ENCODE measurements around the gene SKIC8. TPM values are rescaled to one million over a fixed set of nuclear protein-coding genes. Genes with fewer than 3 reads are reported as not detected.

The SKIC8 gene
- total and polyA plus RNA-seq, 2 experiments from 2014 or later = 60.6 to 70.2 TPM

DNA sequence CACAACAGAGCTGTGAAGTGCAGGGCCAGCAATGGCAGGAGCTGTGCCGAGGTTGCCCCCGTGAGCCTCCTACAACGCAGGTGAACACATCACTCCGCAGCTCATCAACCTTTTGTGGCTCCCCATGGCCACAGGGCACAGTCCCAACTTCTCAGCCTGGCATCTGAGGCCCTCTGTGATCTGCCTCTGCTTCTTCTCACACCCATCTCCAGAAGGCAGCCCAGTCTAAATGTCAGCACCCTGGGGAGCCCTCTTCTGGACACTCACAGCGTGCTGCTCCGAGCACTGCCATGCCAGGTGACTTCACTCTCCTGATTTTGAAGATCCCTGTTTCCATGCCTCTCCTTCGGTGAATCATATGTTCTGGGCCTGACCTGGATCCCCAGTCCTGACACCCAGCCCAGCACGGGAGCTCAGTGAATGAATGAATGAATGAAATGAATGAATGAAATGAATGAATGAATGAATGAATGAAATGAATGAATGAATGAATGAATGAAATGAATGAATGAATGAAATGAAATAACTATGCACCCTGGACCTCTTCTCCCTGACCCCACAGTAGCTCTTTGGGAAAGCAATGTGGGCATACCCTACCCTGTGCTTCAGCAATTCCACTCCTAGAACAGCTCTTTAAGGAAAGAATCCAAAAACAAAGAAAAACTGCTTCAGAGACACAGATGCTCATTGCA, 17.9 kb upstream of the SKIC8 start:
- peak overlapping the region; percentile 98 for H3K27ac ChIP-seq
- no peaks in the 10 kb centered on the region for H3K79me2 ChIP-seq
- H2AFZ ChIP-seq = no peak overlapping the region
- no peak overlapping the region for H3K4me3 ChIP-seq
- peak overlapping the region; percentile 34 for H3K4me2 ChIP-seq
- no peaks in the 10 kb centered on the region for H3K27me3 ChIP-seq
- H3K36me3 ChIP-seq (replicated peaks; ENCODE audit: insufficient read depth, low read depth) = no peaks in the 10 kb centered on the region
- 84% methylated on average over 8 of the region's 8 CpGs for WGBS (ENCODE audit: low lambda C conversion rate, missing lambda C conversion rate)
- no peaks in the 10 kb centered on the region for H4K20me1 ChIP-seq (ENCODE audit: insufficient read depth, poor library complexity, severe bottlenecking)
- H3K9me3 ChIP-seq (ENCODE audit: low read depth) = no peaks in the 10 kb centered on the region
- DNase-seq (ENCODE audit: low spot score) = no peak
- H3K9me2 ChIP-seq (replicated peaks; ENCODE audit: insufficient read depth) = no peaks in the 10 kb centered on the region
- TF ChIP-seq, protein P1, sequence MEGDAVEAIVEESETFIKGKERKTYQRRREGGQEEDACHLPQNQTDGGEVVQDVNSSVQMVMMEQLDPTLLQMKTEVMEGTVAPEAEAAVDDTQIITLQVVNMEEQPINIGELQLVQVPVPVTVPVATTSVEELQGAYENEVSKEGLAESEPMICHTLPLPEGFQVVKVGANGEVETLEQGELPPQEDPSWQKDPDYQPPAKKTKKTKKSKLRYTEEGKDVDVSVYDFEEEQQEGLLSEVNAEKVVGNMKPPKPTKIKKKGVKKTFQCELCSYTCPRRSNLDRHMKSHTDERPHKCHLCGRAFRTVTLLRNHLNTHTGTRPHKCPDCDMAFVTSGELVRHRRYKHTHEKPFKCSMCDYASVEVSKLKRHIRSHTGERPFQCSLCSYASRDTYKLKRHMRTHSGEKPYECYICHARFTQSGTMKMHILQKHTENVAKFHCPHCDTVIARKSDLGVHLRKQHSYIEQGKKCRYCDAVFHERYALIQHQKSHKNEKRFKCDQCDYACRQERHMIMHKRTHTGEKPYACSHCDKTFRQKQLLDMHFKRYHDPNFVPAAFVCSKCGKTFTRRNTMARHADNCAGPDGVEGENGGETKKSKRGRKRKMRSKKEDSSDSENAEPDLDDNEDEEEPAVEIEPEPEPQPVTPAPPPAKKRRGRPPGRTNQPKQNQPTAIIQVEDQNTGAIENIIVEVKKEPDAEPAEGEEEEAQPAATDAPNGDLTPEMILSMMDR (IDR thresholded peaks at IDR 0.05; ENCODE audit: poor library complexity) = no peak
- TF ChIP-seq EZH2 (IDR thresholded peaks at IDR 0.05; ENCODE audit: borderline replicate concordance) = no peak
- TF ChIP-seq EZH2phosphoT487 (IDR thresholded peaks at IDR 0.05; ENCODE audit: low read depth, severe bottlenecking, unreplicated experiment) = no peak
- H3K4me1 ChIP-seq (ENCODE audit: insufficient read depth) = peaks cover 14% of the 10 kb centered on the region

DNA sequence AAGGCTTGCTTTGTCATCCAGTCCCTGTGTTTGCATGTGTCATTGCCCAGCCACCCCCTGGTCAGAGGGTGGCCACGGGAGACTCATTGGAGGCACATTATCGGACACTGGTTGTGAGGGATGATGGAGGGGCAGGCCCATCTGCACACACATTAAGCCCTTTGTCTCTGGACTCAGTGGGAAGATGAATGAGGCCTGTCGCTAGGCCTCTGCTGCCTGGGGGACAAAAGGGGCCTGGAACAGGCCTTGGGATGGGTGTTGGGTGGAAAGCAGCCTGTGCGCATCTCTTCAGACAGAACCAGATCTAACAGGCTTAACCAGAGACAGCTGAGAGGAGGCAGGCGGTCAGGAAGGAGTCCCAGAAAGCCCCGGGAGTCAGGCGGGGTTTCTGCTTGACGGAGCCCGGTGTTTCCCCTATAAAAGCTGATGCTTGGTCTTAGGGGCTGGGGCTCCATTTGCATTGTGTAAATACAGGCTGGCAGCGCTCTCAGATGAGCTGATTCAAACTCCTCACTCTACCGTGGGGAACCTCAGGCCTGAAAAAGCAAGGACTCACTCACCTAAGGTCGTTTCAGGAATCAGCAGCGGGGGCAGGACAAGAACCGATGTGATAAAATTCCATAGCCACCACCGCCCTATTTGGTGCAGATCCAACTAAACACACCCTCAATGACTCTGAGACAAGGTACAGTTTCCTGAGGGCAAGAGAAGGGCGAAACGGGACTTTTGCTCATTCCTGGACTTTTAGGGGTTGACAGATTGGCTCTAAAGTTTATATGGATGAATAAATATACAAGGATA, 17.1 kb upstream of the SKIC8 start:
- H3K4me1 ChIP-seq (ENCODE audit: insufficient read depth) = peaks cover 14% of the 10 kb centered on the region
- H3K27me3 ChIP-seq = no peaks in the 10 kb centered on the region
- H2AFZ ChIP-seq = no peak overlapping the region
- no peaks in the 10 kb centered on the region for H3K36me3 ChIP-seq (replicated peaks; ENCODE audit: insufficient read depth, low read depth)
- H4K20me1 ChIP-seq (ENCODE audit: insufficient read depth, poor library complexity, severe bottlenecking) = no peaks in the 10 kb centered on the region
- WGBS (ENCODE audit: low lambda C conversion rate, missing lambda C conversion rate) = 46% methylated on average over 17 of the region's 17 CpGs
- H3K4me3 ChIP-seq = no peak overlapping the region
- DNase-seq (ENCODE audit: low spot score) = peak; percentile 76
- H3K27ac ChIP-seq = peak overlapping the region; percentile 98
- H3K9me3 ChIP-seq (ENCODE audit: low read depth) = no peaks in the 10 kb centered on the region
- TF ChIP-seq EZH2phosphoT487 (IDR thresholded peaks at IDR 0.05; ENCODE audit: low read depth, severe bottlenecking, unreplicated experiment) (no peak), EZH2 (IDR thresholded peaks at IDR 0.05; ENCODE audit: borderline replicate concordance) (no peak)
- TF ChIP-seq, protein P1 (IDR thresholded peaks at IDR 0.05; ENCODE audit: poor library complexity) = no peak
- H3K9me2 ChIP-seq (replicated peaks; ENCODE audit: insufficient read depth) = no peaks in the 10 kb centered on the region
- H3K4me2 ChIP-seq = peak overlapping the region; percentile 34
- no peaks in the 10 kb centered on the region for H3K79me2 ChIP-seq

- peak; percentile 60 for DNase-seq (ENCODE audit: low spot score)
- 77% methylated on average over 7 of the region's 7 CpGs for WGBS (ENCODE audit: low lambda C conversion rate, missing lambda C conversion rate)
Observed at GRCh38 chr15:78315686-78316282, 16.4 kb upstream of the SKIC8 start.

More at GRCh38 chr15:78315686-78316282, 16.4 kb upstream of the SKIC8 start:
- Histone ChIP-seq H3K9me3 (ENCODE audit: low read depth) (no peaks in the 10 kb centered on the region), H3K36me3 (replicated peaks; ENCODE audit: insufficient read depth, low read depth) (no peaks in the 10 kb centered on the region), H4K20me1 (ENCODE audit: insufficient read depth, poor library complexity, severe bottlenecking) (no peaks in the 10 kb centered on the region), H3K4me2 (no peak overlapping the region), H3K27me3 (no peaks in the 10 kb centered on the region), H3K9me2 (replicated peaks; ENCODE audit: insufficient read depth) (no peaks in the 10 kb centered on the region), H3K27ac (peak overlapping the region; percentile 98), H3K79me2 (no peaks in the 10 kb centered on the region), H3K4me3 (no peak overlapping the region), H3K4me1 (ENCODE audit: insufficient read depth) (peaks cover 14% of the 10 kb centered on the region), H2AFZ (no peak overlapping the region)
- TF ChIP-seq EZH2phosphoT487 (IDR thresholded peaks at IDR 0.05; ENCODE audit: low read depth, severe bottlenecking, unreplicated experiment) (no peak), EZH2 (IDR thresholded peaks at IDR 0.05; ENCODE audit: borderline replicate concordance) (no peak)
- TF ChIP-seq, protein P1 (IDR thresholded peaks at IDR 0.05; ENCODE audit: poor library complexity) = peak; percentile 44

Measured in hepatocyte (in vitro differentiated cells).